GM21423 (cell line): ENCODE measurements around the gene ZNF593OS.

Experiments used
- ATAC-seq: cut with Tn5 transposase; IDR thresholded peaks from one replicate; pipeline ENCODE4 v1.9.1; 2021; ENCODE audit warnings: mild to moderate bottlenecking, moderate library complexity; ENCODE audit not compliant: unreplicated experiment

ZNF593OS gene

GRCh38 chr1:26160527-26161414, 10.9 kb downstream of the ZNF593OS start:
- no peak for ATAC-seq

- ATAC-seq, result no peak
These were observed 11.9 kb downstream of the ZNF593OS start for GRCh38 chr1:26159743-26160039.

DNA sequence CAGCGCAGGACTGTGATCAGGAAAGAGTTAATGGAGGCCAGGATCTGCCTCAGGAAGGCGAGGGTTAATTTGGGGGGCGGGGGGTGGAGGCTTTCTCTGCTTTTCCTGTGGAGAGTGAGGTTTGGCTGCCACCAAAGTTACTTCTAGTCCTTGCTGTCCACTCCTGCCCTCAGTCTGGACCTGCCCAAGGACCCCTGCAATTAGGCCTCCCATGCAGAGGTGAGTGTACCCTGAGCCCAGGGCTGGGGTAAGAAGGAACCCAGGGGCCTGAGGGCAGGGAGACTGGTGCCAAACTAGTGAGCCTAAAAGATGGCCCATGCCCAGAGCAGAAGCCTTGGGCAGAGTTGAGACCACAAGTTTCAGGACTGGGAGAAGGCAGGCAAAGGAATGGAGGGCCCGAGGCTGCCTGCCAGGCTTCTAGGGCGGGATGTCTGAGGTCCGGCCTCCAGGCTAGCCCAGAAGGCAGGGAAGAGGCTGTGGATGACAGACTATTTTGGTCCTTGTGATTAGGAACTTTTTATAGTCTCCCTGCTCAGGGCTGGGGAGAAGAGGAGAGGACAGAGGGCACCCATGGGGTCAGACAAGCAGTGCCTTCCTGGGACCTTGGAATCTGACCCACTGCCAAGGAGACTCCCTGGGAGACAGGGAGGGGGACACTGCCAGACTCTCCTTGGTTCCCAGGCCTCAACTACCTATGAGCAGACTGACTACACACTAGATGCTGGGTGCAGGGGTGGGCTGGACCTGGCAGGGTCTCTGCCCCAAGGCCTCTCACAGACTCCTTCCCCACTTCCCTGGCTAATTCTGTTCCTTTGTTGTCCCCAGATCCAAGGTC, 12.5 kb downstream of the ZNF593OS start, which contains the start of gene FAM110D:
FAM110D (plus strand) TSS at position 172 of the 835 bp plus-strand sequence. CDS start 2,213 bp downstream, outside the sequence.
- ATAC-seq, result no peak

DNA sequence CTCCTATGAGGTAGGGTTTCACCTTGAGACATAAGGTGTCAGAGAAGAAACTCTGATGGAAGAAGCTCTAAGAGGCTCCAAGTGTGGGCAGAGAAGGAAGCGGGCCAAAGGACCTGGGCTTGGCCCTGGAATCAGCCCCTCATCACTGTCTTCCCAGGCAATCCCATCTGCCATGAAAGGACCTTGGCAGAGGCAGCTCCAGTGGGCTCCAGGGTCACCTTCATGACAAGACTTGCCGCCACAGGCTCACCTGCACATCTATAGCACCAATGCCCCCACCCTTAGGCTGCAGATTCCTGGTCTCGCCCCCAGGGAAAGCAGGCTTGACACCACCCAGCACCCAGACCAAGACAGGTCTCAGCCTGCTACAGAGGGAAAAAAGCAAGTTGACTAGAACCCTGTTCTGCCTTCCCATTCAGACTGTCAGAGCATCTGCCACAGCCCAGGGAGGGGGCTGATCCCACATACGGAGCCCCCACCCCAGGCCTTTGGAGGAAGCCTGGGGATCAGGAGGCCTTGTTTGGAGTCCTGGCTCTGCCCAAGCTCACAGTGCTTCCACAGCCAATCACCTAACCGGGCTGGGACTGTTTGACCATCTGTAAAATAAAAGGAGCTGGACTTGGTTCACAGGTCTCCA, 13.2 kb downstream of the ZNF593OS start:
- ATAC-seq, result no peak

DNA sequence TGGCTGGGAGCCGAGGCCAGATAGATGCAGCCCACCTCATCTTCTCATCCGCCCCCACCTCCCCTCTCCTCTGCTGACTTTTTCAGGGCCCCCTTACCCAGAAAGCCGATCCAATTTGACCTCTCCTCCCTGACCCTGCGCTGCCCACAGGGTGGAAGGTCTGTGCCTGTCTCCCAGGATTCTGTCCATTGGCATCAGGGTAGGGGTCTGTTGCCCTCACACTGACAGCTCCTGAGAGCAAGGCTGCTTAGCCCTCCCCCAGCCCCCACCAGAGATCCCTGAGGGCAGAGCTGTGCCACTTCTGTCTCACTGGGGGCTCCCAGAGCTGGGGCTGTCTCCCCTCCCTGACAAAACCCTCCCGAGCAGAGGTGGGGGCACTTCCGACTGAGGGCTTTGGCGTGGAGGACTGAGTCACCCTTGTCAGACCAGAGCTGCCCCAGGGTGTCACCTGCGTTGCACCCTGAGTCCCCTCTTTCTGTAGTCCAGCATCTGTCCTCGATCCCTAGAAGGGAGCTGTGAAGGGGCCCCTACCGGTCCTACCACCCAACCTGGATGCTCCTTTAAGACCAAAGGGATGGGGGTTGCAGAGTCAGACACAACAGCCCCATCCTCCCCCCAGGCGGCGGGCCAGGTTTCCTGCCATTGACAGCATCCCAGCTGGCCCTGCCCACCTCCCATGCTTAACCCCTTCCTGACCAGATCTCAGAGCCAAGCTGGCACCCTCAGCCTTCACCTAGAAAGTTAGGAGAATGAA, 15.2 kb downstream of the ZNF593OS start:
- ATAC-seq, result no peak

DNA sequence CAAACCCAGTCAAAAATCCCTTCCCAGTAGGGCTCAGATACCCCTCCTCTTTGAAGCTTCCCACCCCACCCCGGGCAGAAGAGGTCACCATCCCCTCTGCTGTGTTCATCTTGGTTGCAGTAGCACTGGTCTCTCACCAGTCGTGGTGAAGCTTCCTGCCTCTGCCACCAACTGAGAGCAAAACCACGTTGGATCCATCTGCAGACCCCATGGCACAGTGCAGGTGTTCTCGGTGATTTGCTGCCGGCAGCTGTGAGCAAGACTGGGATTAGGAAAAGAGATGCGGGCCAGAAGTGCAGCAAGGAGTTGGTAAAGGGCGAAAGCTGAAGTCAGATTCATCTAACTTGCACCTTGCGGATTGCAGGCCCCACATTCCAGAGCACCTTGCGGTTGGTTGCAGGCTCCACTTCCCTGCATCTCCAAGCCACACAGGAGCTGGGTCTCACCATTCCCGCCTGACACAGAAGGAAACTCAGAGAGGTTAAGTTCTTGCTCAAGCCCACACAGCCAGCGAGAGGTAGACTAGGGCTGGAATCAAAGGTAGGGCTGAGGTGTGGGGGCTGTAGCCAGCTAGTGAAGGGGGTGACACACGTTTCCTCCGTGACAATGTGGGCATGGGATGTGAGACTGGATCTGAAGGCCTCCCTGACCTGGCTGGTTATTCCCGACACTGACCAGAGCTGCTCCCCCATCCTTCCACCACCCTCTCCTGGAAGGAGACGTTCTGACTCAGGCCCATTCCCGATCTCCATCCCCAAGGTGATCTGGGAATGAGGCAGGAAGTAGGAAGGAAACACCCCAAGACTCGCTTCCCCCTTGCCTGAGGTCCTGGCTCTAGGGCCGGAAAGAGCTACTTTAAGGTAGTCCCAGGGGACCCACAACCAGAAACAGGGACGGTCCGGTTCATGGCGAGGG, 16.0 kb downstream of the ZNF593OS start:
- ATAC-seq, result no peak

- no peak for ATAC-seq
These were observed 16.9 kb downstream of the ZNF593OS start for GRCh38 chr1:26154750-26155149.

- no peak for ATAC-seq
These were observed 17.6 kb downstream of the ZNF593OS start for GRCh38 chr1:26153966-26154532.

DNA sequence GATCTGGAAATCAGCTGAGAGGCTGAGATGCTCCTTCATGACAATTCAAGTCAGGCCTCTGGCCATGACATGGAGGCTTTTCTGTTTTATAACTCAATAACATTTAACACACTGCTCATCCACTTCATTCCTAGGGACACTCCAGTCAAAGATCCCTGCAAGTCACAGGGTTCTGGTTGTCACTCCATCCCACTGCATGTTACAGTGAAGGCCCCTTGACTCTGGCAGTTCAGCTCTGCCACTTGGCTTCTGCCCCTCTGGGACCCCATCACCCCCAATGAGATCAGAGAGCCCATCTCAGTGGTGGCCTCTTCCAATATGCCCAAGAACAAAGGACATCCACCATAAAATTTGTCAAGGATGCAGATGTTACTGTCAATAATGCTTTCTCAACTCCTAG, 22.7 kb downstream of the ZNF593OS start:
- no peak for ATAC-seq

DNA sequence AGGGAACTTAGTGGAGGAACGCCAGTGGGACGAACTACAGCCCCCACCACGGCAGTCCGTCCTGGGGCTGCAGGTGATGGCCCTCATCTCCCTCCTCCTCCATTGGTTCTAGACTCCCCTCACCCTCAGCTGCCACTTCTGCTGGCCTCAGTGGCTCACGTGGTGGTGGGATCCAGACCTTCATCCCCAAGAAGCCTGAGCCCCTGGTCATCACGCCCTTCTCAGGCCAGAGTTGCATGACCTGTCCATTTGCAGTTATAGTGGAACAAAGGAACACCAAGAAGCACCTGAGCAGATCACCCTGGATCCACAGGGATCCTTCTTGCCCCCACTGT, 25.7 kb downstream of the ZNF593OS start:
- ATAC-seq, result no peak

- no peak for ATAC-seq
These were observed 26.3 kb downstream of the ZNF593OS start for GRCh38 chr1:26145041-26145959.

DNA sequence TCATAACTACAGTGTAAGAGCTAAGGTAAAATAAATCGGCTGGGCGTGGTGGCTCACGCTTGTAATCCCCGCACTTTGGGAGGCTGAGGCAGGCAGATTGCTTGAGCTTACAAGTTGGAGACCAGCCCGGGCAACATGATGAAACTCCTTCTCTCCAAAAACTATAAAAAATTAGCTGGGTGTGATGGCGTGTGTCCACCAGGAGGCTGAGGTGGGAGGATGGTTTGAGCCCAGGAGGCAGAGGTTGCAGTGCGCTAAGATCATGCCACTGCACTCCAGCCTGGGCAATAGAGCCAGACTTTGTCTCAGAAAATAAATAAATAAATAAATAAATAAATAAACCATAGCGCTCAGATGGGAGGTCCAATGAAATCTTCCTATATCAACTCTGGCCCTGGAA, 29.5 kb downstream of the ZNF593OS start:
- no peak for ATAC-seq

DNA sequence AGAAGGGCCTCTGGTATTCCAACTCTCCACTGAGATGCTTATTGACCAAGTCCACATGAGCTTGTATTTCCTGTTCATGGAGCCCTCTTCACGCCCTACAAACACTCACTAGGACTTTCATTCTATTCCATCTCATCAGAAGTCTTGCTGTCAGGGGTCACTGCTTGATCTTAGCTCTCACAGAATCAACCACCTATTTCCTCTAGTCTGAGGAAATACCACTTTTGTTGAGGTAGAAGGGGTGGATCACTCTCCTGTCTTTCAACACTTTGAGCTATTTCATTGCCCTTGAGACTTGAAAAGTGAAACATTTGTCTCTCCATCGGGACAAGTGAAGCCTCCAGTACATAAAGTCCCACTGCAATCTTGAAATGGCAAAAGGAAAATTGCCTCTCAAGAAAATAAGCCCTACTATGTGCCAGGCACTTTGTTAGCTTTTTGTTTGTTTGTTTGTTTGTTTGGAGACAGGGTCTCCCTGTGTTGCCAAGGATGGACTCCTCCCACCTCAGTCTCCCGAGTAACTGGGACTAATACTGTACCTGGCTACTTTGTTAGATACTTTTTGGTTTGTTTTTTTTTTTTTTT, 32.6 kb downstream of the ZNF593OS start:
- no peak for ATAC-seq

DNA sequence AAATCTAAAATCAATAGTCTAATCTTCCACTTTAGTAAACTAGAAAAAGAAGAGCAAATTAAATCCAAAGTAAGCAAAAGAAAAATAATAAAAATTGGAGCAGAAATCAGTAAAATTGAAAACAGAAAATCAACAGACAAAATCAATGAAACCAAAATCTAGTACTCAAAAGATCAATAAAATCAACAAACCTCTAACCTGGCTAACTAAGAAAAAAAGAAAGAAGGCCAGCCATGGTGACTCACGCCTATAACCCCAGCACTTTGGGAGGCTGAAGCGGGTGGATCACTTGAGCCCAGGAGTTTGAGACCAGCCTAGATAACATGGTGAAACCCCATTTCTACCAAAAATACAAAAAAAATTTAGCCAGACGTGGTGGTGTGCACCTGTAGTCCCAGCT, 37.2 kb downstream of the ZNF593OS start:
- ATAC-seq, result no peak

- ATAC-seq, result no peak
These were observed 38.8 kb downstream of the ZNF593OS start for GRCh38 chr1:26132834-26133167.

- no peak for ATAC-seq
These were observed 39.4 kb downstream of the ZNF593OS start for GRCh38 chr1:26132128-26132833.

DNA sequence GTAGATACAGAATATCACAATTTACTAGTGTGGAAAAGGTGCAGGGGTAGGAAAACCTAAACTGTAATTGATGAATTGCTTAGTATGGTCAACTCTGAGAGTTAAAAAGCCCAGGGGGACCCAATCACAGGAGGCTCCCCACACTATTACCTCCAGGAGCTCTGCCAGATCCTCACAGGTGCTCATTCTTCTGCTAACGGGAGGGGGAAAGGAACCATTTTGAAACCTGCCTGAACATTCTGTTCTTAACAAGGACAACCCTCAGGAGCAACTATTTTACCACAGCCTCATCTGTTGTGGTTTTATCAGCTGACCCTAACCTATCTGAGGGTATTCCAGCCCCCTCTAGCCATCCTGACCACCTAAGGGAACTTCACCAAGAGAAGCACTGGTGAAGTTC, 40.9 kb downstream of the ZNF593OS start:
- ATAC-seq, result no peak

DNA sequence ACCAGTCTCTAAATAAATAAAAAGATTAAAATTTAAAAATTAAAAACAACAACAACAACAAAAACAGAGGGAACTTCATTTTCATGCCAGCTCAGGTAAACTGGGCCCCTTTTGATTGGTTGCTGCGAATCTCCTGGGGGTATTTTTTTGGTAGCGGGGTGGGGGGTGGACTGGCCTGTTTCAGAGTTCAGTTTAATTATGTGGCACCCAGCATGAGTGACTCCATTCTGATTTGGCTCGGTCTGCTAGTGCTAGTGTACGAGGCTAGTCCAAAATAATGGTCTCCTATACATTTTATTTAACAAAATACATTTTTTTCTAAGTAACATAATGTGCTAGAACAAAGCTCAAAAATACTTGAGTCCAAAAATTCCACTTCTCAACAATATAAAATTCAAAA, 41.9 kb downstream of the ZNF593OS start:
- no peak for ATAC-seq
